Lung (tissue), 12 donors: ENCODE data around the gene PKP1. TPM values are rescaled to one million over a fixed set of nuclear protein-coding genes. Genes with fewer than 3 reads are reported as not detected.
A peak's percentile ranks its signal among the peaks of the same experiment; 100 is the strongest.

Source experiments
- ATAC-seq: fragments of 200-7000 bp; cut with Tn5 transposase; one replicate; pipeline ENCODE4 v1.9.1; 2020; ENCODE audit warnings: moderate number of reproducible peaks; ENCODE audit not compliant: insufficient read depth, low FRiP score
- DNase-seq, 3 donors: peaks; one replicate each; pipeline ENCODE4 v3.0.0-alpha.2; 2013 to 2017
- H3K27ac ChIP-seq, 2 donors: one replicate each; pipeline ENCODE4 v1.5.1; 2013; ENCODE audit warnings: mild to moderate bottlenecking in 2 of 2, moderate library complexity in 2 of 2, control low read depth in 1 of 2, inconsistent platforms in 1 of 2, low read depth in 1 of 2, low read length in 1 of 2
- H3K27me3 ChIP-seq, 3 donors: one replicate each; pipeline ENCODE4 v1.5.1; 2013; ENCODE audit warnings: low read length in 2 of 3; ENCODE audit not compliant: control insufficient read depth in 3 of 3, insufficient read depth in 3 of 3
- H3K36me3 ChIP-seq, 4 donors: one replicate each; pipeline ENCODE4 v1.5.1; 2013; ENCODE audit warnings: low read length in 4 of 4, mild to moderate bottlenecking in 1 of 4, moderate library complexity in 1 of 4; ENCODE audit not compliant: control insufficient read depth in 4 of 4, insufficient read depth in 4 of 4
- H3K4me1 ChIP-seq, 5 donors: one replicate each; pipeline ENCODE4 v1.5.1; 2013; ENCODE audit warnings: low read length in 5 of 5, mild to moderate bottlenecking in 2 of 5, moderate library complexity in 1 of 5; ENCODE audit not compliant: control insufficient read depth in 5 of 5, insufficient read depth in 5 of 5
- H3K4me3 ChIP-seq: one replicate; pipeline ENCODE4 v1.5.1; 2013; ENCODE audit warnings: mild to moderate bottlenecking, control low read depth, moderate library complexity
- H3K9ac ChIP-seq, 2 donors: one replicate each; pipeline ENCODE4 v1.5.1; 2013; ENCODE audit warnings: low read length in 2 of 2, control low read depth in 1 of 2; ENCODE audit not compliant: insufficient read depth in 1 of 2
- H3K9me3 ChIP-seq, 4 donors: one replicate each; pipeline ENCODE4 v1.5.1; 2013; ENCODE audit warnings: low read length in 3 of 4, mild to moderate bottlenecking in 1 of 4, moderate library complexity in 1 of 4; ENCODE audit not compliant: control insufficient read depth in 4 of 4, insufficient read depth in 3 of 4
- WGBS, 2 donors: extraction: QIAGEN DNeasy Blood & Tissue Kit; methylation state at CpG; one replicate each; pipeline ENCODE4 v1.1.7; 2013; 5-methylcytosine and 5-hydroxymethylcytosine counted together
- polyA plus RNA-seq, 2 donors: library from polyadenylated mRNA; stranded (reverse); fragments of 200-250 nt; gene quantifications; one replicate each; pipeline ENCODE4 v1.2.1, GENCODE V29; 2013
- total RNA-seq, 2 donors: library from RNA; depleted of rRNA in 1 of 2; stranded (reverse); fragments of >200 nt in 1 of 2; gene quantifications; one replicate each; pipeline ENCODE4 v1.2.1, GENCODE V29; 2014 to 2021
- TF ChIP-seq, protein P1 (sequence below): IDR thresholded peaks from 2 replicates; pipeline ENCODE4 v1.5.1; 2012; ENCODE audit warnings: mild to moderate bottlenecking; ENCODE audit errors: control extremely low read depth, extremely low read depth
- donor health status: control.
- donor health status: control.
- donor health status: Bipolar disorder and iron deficiency.
- donor health status: healthy.
- donor health status: DM: yes; HTN: yes; CAD: no.

Gene PKP1
- total and polyA plus RNA-seq, 4 donors: 0.88 to 14.2 (median 3.1) TPM

DNA sequence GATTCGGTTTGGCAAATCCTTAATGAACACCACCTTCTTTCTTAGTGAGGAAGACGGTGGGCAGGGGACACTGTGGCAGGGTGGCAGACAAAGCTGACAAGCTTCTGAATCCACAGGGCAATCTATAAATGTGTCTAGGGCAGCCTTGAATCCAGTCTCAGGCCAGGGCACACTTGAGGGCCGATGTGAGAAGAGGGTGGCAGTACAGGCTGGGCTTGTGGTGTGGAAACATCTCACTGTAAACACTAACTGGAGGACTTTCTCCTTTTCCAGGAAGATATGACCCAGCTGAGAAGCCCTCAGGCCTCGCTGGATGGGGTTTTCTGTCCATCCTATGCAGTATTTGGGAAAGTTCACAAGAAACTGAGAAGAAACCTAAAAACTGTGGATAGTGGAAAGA, 46.5 kb downstream of the PKP1 start:
- TF ChIP-seq, protein P1, sequence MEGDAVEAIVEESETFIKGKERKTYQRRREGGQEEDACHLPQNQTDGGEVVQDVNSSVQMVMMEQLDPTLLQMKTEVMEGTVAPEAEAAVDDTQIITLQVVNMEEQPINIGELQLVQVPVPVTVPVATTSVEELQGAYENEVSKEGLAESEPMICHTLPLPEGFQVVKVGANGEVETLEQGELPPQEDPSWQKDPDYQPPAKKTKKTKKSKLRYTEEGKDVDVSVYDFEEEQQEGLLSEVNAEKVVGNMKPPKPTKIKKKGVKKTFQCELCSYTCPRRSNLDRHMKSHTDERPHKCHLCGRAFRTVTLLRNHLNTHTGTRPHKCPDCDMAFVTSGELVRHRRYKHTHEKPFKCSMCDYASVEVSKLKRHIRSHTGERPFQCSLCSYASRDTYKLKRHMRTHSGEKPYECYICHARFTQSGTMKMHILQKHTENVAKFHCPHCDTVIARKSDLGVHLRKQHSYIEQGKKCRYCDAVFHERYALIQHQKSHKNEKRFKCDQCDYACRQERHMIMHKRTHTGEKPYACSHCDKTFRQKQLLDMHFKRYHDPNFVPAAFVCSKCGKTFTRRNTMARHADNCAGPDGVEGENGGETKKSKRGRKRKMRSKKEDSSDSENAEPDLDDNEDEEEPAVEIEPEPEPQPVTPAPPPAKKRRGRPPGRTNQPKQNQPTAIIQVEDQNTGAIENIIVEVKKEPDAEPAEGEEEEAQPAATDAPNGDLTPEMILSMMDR: no peak
- no peak for ATAC-seq
- H3K27ac ChIP-seq: peak overlapping the region in 1 of 2 donors; percentile 10
- peaks cover 0 to 4% (median 0%) of the 10 kb centered on the region in 4 donors for H3K9me3 ChIP-seq
- H3K9ac ChIP-seq: no peak overlapping the region
- no peaks in the 10 kb centered on the region for H3K36me3 ChIP-seq
- DNase-seq: peak in 2 of 3 donors; percentile 50 to 71
- 66 to 85% methylated on average over 4 of the region's 4 CpGs for WGBS, 2 donors
- no peak overlapping the region for H3K4me3 ChIP-seq
- H3K27me3 ChIP-seq: no peaks in the 10 kb centered on the region
- H3K4me1 ChIP-seq: peaks cover 0 to 24% (median 7%) of the 10 kb centered on the region in 5 donors

DNA sequence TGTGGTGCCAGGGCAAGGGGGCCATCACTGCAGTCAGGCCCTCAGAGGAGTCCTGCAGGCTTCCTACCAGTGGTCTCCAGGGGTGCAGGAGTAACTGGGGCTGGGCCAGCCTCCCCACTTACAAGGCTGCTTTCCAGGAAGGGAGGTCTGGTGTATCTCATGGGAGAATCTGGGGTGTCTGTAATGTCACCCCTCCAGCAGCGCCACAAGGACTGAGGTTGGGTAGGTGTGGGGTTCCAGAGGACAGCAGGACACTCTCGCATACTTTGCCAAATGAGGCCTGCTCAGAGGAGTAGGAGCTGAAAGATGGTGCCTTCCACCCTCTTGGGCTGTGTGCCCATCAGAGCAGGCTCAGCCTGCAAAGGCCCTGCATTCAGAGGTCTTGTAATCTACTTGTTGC, 47.2 kb downstream of the PKP1 start:
- DNase-seq: no peak
- peaks cover 0 to 4% (median 0%) of the 10 kb centered on the region in 4 donors for H3K9me3 ChIP-seq
- H3K4me3 ChIP-seq: no peak overlapping the region
- TF ChIP-seq, protein P1: no peak
- peaks cover 0 to 24% (median 7%) of the 10 kb centered on the region in 5 donors for H3K4me1 ChIP-seq
- no peaks in the 10 kb centered on the region for H3K27me3 ChIP-seq
- no peak for ATAC-seq
- no peak overlapping the region for H3K9ac ChIP-seq
- 95 to 100% methylated on average over 2 of the region's 2 CpGs for WGBS, 2 donors
- no peaks in the 10 kb centered on the region for H3K36me3 ChIP-seq
- no peak overlapping the region for H3K27ac ChIP-seq

DNA sequence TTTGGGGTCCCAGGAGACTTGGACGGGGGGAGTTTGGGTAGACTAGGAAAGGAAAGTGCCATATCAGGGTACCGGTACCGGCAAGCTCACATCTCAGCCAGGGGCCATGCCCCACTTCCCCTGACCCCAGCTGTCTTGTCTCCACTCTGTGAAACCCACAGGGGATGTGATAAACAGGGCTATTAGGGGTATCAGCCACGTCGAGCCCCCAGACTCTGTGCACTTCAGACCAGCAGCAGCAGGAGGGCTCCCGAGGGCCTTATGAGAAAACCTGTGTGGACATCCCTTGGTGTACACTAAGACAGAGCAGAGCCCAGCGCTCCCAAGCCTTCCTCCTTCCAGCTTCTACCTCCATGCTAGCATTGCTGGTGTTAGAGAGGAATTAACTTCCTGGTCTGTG, 47.9 kb downstream of the PKP1 start:
- Histone ChIP-seq H3K36me3 (no peaks in the 10 kb centered on the region), H3K27ac (no peak overlapping the region), H3K4me1 (peaks cover 0 to 24% (median 7%) of the 10 kb centered on the region in 5 donors), H3K27me3 (no peaks in the 10 kb centered on the region), H3K9me3 (peaks cover 0 to 4% (median 0%) of the 10 kb centered on the region in 4 donors), H3K4me3 (no peak overlapping the region), H3K9ac (no peak overlapping the region)
- ATAC-seq: no peak
- WGBS, 2 donors: 92 to 94% methylated on average over 7 of the region's 7 CpGs
- DNase-seq: no peak
- TF ChIP-seq, protein P1: no peak

DNA sequence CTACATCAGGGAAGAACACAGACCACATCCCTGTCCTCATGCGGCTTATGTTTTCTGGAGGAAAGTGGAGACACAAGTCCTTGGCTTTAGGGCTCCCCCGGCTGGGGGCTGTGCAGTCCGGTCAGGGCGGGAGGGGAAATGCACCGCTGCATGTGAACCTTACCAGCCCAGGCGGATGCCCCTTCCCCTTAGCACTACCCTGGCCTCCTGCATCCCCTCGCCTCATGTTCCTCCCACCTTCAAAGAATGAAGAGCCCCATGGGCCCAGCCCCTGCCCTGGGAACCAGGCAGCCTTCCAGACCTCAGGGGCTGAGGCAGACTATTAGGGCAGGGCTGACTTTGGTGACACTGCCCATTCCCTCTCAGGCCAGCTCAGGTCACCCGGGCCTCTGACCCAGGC, 48.7 kb downstream of the PKP1 start:
- no peaks in the 10 kb centered on the region for H3K27me3 ChIP-seq
- no peak overlapping the region for H3K27ac ChIP-seq
- WGBS, 2 donors: 92 to 94% methylated on average over 8 of the region's 8 CpGs
- H3K36me3 ChIP-seq: no peaks in the 10 kb centered on the region
- H3K4me1 ChIP-seq: peaks cover 0 to 24% (median 7%) of the 10 kb centered on the region in 5 donors
- no peak overlapping the region for H3K4me3 ChIP-seq
- DNase-seq: no peak
- no peak overlapping the region for H3K9ac ChIP-seq
- TF ChIP-seq, protein P1: no peak
- peaks cover 0 to 4% (median 0%) of the 10 kb centered on the region in 4 donors for H3K9me3 ChIP-seq
- ATAC-seq: no peak
